ENCODE results near the gene IFNG-AS1.

- TF ChIP-seq, protein P1, sequence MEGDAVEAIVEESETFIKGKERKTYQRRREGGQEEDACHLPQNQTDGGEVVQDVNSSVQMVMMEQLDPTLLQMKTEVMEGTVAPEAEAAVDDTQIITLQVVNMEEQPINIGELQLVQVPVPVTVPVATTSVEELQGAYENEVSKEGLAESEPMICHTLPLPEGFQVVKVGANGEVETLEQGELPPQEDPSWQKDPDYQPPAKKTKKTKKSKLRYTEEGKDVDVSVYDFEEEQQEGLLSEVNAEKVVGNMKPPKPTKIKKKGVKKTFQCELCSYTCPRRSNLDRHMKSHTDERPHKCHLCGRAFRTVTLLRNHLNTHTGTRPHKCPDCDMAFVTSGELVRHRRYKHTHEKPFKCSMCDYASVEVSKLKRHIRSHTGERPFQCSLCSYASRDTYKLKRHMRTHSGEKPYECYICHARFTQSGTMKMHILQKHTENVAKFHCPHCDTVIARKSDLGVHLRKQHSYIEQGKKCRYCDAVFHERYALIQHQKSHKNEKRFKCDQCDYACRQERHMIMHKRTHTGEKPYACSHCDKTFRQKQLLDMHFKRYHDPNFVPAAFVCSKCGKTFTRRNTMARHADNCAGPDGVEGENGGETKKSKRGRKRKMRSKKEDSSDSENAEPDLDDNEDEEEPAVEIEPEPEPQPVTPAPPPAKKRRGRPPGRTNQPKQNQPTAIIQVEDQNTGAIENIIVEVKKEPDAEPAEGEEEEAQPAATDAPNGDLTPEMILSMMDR (IDR thresholded peaks at IDR 0.05) = no peak
- no peak for TF ChIP-seq POLR2A (IDR thresholded peaks at IDR 0.05)
- no peak for TF ChIP-seq EP300 (IDR thresholded peaks at IDR 0.05)
These were observed 7.1 kb downstream of the IFNG-AS1 start for GRCh38 chr12:67996347-67996746.
